WTC11 (cell line): ENCODE data around the gene CEBPE. TPM values are rescaled to one million over a fixed set of nuclear protein-coding genes. Genes with fewer than 3 reads are reported as not detected.
A peak's percentile ranks its signal among the peaks of the same experiment; 100 is the strongest.

ENCODE experiments used
- ATAC-seq: fragments of 200-7000 bp; cut with Tn5 transposase; 2 replicates; pipeline ENCODE4 v1.10.0; 2021; ENCODE audit warnings: mild to moderate bottlenecking, moderate library complexity
- CTCF ChIA-PET: fragments of 300-600 bp; sonication (Branson Sonifier 250); formaldehyde crosslinking; loops from one replicate; lab custom pipeline; 2021; ENCODE audit warnings: antibody characterized with exemption; lab: Charles Lee
- POLR2A ChIA-PET: fragments of 350-600 bp; sonication (Branson Sonifier 250); formaldehyde crosslinking; loops from one replicate; lab custom pipeline; 2021; ENCODE audit warnings: antibody characterized with exemption; lab: Charles Lee
- DNase-seq: peaks from one replicate; pipeline ENCODE4 v3.0.0; 2021; ENCODE audit warnings: low spot score
- H3K27ac Mint-ChIP-seq: 2 replicates; pipeline ENCODE4 v1.8.0; 2021; ENCODE audit warnings: mixed read lengths
- H3K27me3 Mint-ChIP-seq: 2 replicates; pipeline ENCODE4 v1.8.0; 2021; ENCODE audit warnings: low read depth, mild to moderate bottlenecking, moderate library complexity, mixed read lengths
- H3K36me3 Mint-ChIP-seq: 2 replicates; pipeline ENCODE4 v1.8.0; 2021; ENCODE audit warnings: mixed read lengths
- H3K4me1 Mint-ChIP-seq: 2 replicates; pipeline ENCODE4 v1.8.0; 2022; ENCODE audit warnings: mixed read lengths
- H3K4me3 Mint-ChIP-seq: 2 replicates; pipeline ENCODE4 v1.8.0; 2021; ENCODE audit warnings: mild to moderate bottlenecking, moderate library complexity, mixed read lengths
- H3K9me3 Mint-ChIP-seq: 2 replicates; pipeline ENCODE4 v1.8.0; 2021; ENCODE audit warnings: mixed read lengths
- AR ChIP-seq: fragments of 250-450 bp; sonication (Bioruptor Pico); IDR thresholded peaks from 2 replicates; pipeline ENCODE4 v1.9.0; 2021; ENCODE audit warnings: mild to moderate bottlenecking
- ATF1 ChIP-seq: sonication (generic); formaldehyde crosslinking; IDR thresholded peaks from 2 replicates; pipeline ENCODE4 v1.8.1; 2023; ENCODE audit warnings: mild to moderate bottlenecking, moderate library complexity, missing genetic modification reagents
- ATF3 ChIP-seq: sonication (generic); formaldehyde crosslinking; conservative IDR thresholded peaks from 2 replicates; pipeline ENCODE4 v1.8.1; 2022; ENCODE audit warnings: mild to moderate bottlenecking, missing genetic modification reagents
- CBFB ChIP-seq: sonication (generic); formaldehyde crosslinking; IDR thresholded peaks from 2 replicates; pipeline ENCODE4 v1.8.1; 2022; ENCODE audit warnings: mild to moderate bottlenecking, low read depth, missing genetic modification reagents
- CREM ChIP-seq: sonication (generic); formaldehyde crosslinking; IDR thresholded peaks from 2 replicates; pipeline ENCODE4 v1.8.1; 2022; ENCODE audit warnings: mild to moderate bottlenecking, missing genetic modification reagents, moderate library complexity
- E2F1 ChIP-seq: sonication (generic); formaldehyde crosslinking; IDR thresholded peaks from 2 replicates; pipeline ENCODE4 v1.8.0; 2022; ENCODE audit warnings: mild to moderate bottlenecking, missing genetic modification reagents
- FOXK1 ChIP-seq: sonication (generic); formaldehyde crosslinking; IDR thresholded peaks from 2 replicates; pipeline ENCODE4 v1.8.0; 2022; ENCODE audit warnings: mild to moderate bottlenecking, moderate library complexity, missing genetic modification reagents
- GTF2I ChIP-seq: fragments of 250-450 bp; sonication (Bioruptor Pico); conservative IDR thresholded peaks from 2 replicates; pipeline ENCODE4 v1.4.0; 2021; ENCODE audit warnings: mild to moderate bottlenecking
- IRF1 ChIP-seq: sonication (generic); formaldehyde crosslinking; IDR thresholded peaks from 2 replicates; pipeline ENCODE4 v1.8.0; 2023; ENCODE audit warnings: missing genetic modification reagents
- JAZF1 ChIP-seq: fragments of 250-450 bp; sonication (Bioruptor Pico); IDR thresholded peaks from 2 replicates; pipeline ENCODE4 v1.9.0; 2021; ENCODE audit warnings: moderate library complexity, mild to moderate bottlenecking, inconsistent platforms
- KAT7 ChIP-seq: sonication (generic); formaldehyde crosslinking; IDR thresholded peaks from 2 replicates; pipeline ENCODE4 v1.8.1; 2023; ENCODE audit warnings: missing genetic modification reagents, mild to moderate bottlenecking, borderline replicate concordance
- MAX ChIP-seq: sonication (generic); formaldehyde crosslinking; IDR thresholded peaks from 2 replicates; pipeline ENCODE4 v1.8.0; 2022; ENCODE audit warnings: mild to moderate bottlenecking, missing genetic modification reagents
- MYBL2 ChIP-seq: sonication (generic); formaldehyde crosslinking; IDR thresholded peaks from 2 replicates; pipeline ENCODE4 v1.8.1; 2023; ENCODE audit warnings: mild to moderate bottlenecking, moderate library complexity, missing genetic modification reagents
- RORB ChIP-seq: fragments of 250-450 bp; sonication (Bioruptor Pico); IDR thresholded peaks from 2 replicates; pipeline ENCODE4 v1.9.0; 2021; ENCODE audit warnings: mild to moderate bottlenecking
- STAT6 ChIP-seq: sonication (generic); formaldehyde crosslinking; conservative IDR thresholded peaks from 2 replicates; pipeline ENCODE4 v1.8.1; 2023; ENCODE audit warnings: mild to moderate bottlenecking, low read depth, missing genetic modification reagents, moderate library complexity
- TCF7 ChIP-seq: sonication (generic); formaldehyde crosslinking; IDR thresholded peaks from 2 replicates; pipeline ENCODE4 v1.8.0; 2022; ENCODE audit warnings: mild to moderate bottlenecking, low read depth, missing genetic modification reagents, moderate library complexity
- ZNF219 ChIP-seq: sonication (generic); formaldehyde crosslinking; IDR thresholded peaks from 2 replicates; pipeline ENCODE4 v1.8.0; 2023; ENCODE audit warnings: missing genetic modification reagents, mild to moderate bottlenecking, borderline replicate concordance
- ZNF416 ChIP-seq: fragments of 250-450 bp; sonication (Bioruptor Pico); IDR thresholded peaks from 2 replicates; pipeline ENCODE4 v1.9.0; 2021; ENCODE audit warnings: mild to moderate bottlenecking, inconsistent platforms
- ZNF423 ChIP-seq: fragments of 250-450 bp; sonication (Bioruptor Pico); IDR thresholded peaks from 2 replicates; pipeline ENCODE4 v2.1.2; 2022; ENCODE audit warnings: mild to moderate bottlenecking, moderate library complexity
- ZSCAN18 ChIP-seq: fragments of 250-450 bp; sonication (Bioruptor Pico); IDR thresholded peaks from 2 replicates; pipeline ENCODE4 v2.1.2; 2022; ENCODE audit warnings: mild to moderate bottlenecking, moderate library complexity
- total RNA-seq: library from RNA; stranded (reverse); gene quantifications from 3 replicates; pipeline ENCODE4 v1.2.3, GENCODE V29; 2021

The CEBPE gene
- total RNA-seq, 1 experiment from 2014 or later, result not detected

- ATAC-seq (peak; percentile 56), DNase-seq (peak; percentile 86)
- H3K27me3 Mint-ChIP-seq, result no peaks in the 10 kb centered on the region; the same call in 1 of the 2 replicates
- no peak overlapping the region for H3K27ac Mint-ChIP-seq
- TF ChIP-seq E2F1 (CRISPR knock-in tag) (no peak), FOXK1 (CRISPR knock-in tag) (no peak), AR (CRISPR knock-in tag) (no peak), ZNF219 (no peak), CREM (no peak), ATF1 (CRISPR knock-in tag) (no peak), ZNF423 (no peak)
- TF ChIP-seq, all 79 proteins: peak for 0
- CTCF ChIA-PET, result interaction anchor here (0.8 to 3.3 kb wide), 26 partner anchors 9 to 286 kb away, joined by 3 to 105 read pairs (median 6); partner anchors contain the start of genes CDH24, CEBPE, CIROP and PABPN1
- Mint-ChIP-seq H3K4me1 (peaks cover 25% of the 10 kb centered on the region), H3K36me3 (peaks cover 57% of the 10 kb centered on the region), H3K9me3 (no peaks in the 10 kb centered on the region), H3K4me3 (no peak overlapping the region)
- POLR2A ChIA-PET, result interaction anchor here (0.8 to 2.7 kb wide), 15 partner anchors 11 to 116 kb away, joined by 3 to 24 read pairs (median 7); partner anchors contain the start of genes CDH24 and SLC7A8
Measured at GRCh38 chr14:23093991-23094665, 24.9 kb downstream of the CEBPE start.

GRCh38 chr14:23093526-23093925, 25.5 kb downstream of the CEBPE start:
- peaks cover 24% of the 10 kb centered on the region for H3K4me1 Mint-ChIP-seq
- ATAC-seq, result no peak
- H3K36me3 Mint-ChIP-seq, result peaks cover 55% of the 10 kb centered on the region
- H3K27ac Mint-ChIP-seq, result no peak overlapping the region; the same call in 1 of the 2 replicates
- no peak for TF ChIP-seq KAT7 (CRISPR knock-in tag)
- no peak for TF ChIP-seq IRF1
- TF ChIP-seq TCF7 (CRISPR knock-in tag), result no peak
- TF ChIP-seq GTF2I (CRISPR knock-in tag), result no peak
- no peak for DNase-seq
- H3K9me3 Mint-ChIP-seq, result no peaks in the 10 kb centered on the region
- CTCF ChIA-PET, result interaction anchor here (2.7 to 3.3 kb wide), 2 partner anchors 17 to 27 kb away, joined by 35 to 71 read pairs; partner anchors contain the start of gene CEBPE
- H3K4me3 Mint-ChIP-seq, result no peak overlapping the region
- POLR2A ChIA-PET, result interaction anchor here (2.7 kb wide), 1 partner anchor 35 kb away, joined by 13 read pairs; the partner anchor contains the start of gene CDH24
- H3K27me3 Mint-ChIP-seq, result no peaks in the 10 kb centered on the region; the same call in 1 of the 2 replicates

- no peak for DNase-seq
- no peaks in the 10 kb centered on the region for H3K9me3 Mint-ChIP-seq
- peaks cover 55% of the 10 kb centered on the region for H3K36me3 Mint-ChIP-seq
- no peaks in the 10 kb centered on the region; the same call in 1 of the 2 replicates for H3K27me3 Mint-ChIP-seq
- POLR2A ChIA-PET, result no interaction called here
- H3K4me3 Mint-ChIP-seq, result no peak overlapping the region
- H3K4me1 Mint-ChIP-seq, result peaks cover 24% of the 10 kb centered on the region
- H3K27ac Mint-ChIP-seq, result no peak overlapping the region; the same call in 1 of the 2 replicates
- CTCF ChIA-PET, result interaction anchor here (0.5 to 1.7 kb wide), 3 partner anchors 9 to 107 kb away, joined by 3 to 8 read pairs (median 5); no protein-coding TSS in a partner anchor
- ATAC-seq, result no peak
- TF ChIP-seq ATF3 (no peak), CBFB (CRISPR knock-in tag) (no peak), RORB (CRISPR knock-in tag) (no peak), ZNF416 (no peak), ZSCAN18 (CRISPR knock-in tag) (no peak), GTF2I (CRISPR knock-in tag) (no peak), JAZF1 (CRISPR knock-in tag) (no peak), MYBL2 (CRISPR knock-in tag) (no peak), FOXK1 (CRISPR knock-in tag) (no peak), STAT6 (CRISPR knock-in tag) (no peak), MAX (CRISPR knock-in tag) (no peak)
Measured at GRCh38 chr14:23093104-23093503, 26.0 kb downstream of the CEBPE start.
